Measurements from ENCODE around the gene SCNN1B.
"Not testable (repeated sequence)": the region's sequence is repeated elsewhere in the genome, so short reads cannot be mapped to it uniquely, and the experiment has no call there.

The SCNN1B gene, protein sequence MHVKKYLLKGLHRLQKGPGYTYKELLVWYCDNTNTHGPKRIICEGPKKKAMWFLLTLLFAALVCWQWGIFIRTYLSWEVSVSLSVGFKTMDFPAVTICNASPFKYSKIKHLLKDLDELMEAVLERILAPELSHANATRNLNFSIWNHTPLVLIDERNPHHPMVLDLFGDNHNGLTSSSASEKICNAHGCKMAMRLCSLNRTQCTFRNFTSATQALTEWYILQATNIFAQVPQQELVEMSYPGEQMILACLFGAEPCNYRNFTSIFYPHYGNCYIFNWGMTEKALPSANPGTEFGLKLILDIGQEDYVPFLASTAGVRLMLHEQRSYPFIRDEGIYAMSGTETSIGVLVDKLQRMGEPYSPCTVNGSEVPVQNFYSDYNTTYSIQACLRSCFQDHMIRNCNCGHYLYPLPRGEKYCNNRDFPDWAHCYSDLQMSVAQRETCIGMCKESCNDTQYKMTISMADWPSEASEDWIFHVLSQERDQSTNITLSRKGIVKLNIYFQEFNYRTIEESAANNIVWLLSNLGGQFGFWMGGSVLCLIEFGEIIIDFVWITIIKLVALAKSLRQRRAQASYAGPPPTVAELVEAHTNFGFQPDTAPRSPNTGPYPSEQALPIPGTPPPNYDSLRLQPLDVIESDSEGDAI
- long read RNA-seq, donor 1, partial matches to known transcripts = 0 of 1 reads
- long read RNA-seq, donor 1, other reads (novel, unspliced or antisense) = 0 of 1 reads
- long read RNA-seq, donor 2 = 0 reads
- long read RNA-seq, donor 3, partial matches to known transcripts = 0 of 2 reads
- long read RNA-seq, donor 3, other reads (novel, unspliced or antisense) = 0 of 2 reads
- long read RNA-seq, donor 4, partial matches to known transcripts = 0 of 3 reads
- long read RNA-seq, donor 4, other reads (novel, unspliced or antisense) = 0 of 3 reads
- long read RNA-seq, donor 5, partial matches to known transcripts = 0 of 1 reads
- long read RNA-seq, donor 5, other reads (novel, unspliced or antisense) = 0 of 1 reads
- long read RNA-seq, donor 6, partial matches to known transcripts = 0 of 1 reads
- long read RNA-seq, donor 6, other reads (novel, unspliced or antisense) = 0 of 1 reads
- long read RNA-seq, donor 7 = 0 reads
- long read RNA-seq, donor 8, partial matches to known transcripts = 0 of 3 reads
- long read RNA-seq, donor 8, other reads (novel, unspliced or antisense) = 0 of 3 reads

GRCh38 chr16:23302045-23302956, at the start of gene SCNN1B:
SCNN1B (plus strand) TSS chr16:23302302; CDS start chr16:23348600, 46,298 bp downstream.
- peak; percentile 52 for DNase-seq

DNA sequence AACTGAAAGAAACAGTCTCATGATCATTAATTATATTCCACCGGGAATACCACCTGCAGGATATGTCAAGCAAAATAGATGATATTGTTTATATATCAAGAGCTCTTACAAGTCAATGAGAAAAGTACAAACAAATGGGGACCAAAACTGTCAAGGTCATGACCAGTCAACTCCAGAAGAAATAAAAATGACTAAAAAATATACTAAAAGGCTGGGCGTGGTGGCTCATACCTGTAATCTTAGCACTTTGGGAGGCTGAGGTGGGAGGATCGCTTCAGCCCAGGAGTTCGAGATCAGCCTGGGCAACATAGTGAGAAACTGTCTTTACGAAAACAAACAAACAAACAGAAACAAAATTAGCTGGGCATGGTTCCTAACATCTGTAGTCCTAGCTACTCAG, 49.8 kb upstream of the SCNN1B start:
- no peak for DNase-seq

DNA sequence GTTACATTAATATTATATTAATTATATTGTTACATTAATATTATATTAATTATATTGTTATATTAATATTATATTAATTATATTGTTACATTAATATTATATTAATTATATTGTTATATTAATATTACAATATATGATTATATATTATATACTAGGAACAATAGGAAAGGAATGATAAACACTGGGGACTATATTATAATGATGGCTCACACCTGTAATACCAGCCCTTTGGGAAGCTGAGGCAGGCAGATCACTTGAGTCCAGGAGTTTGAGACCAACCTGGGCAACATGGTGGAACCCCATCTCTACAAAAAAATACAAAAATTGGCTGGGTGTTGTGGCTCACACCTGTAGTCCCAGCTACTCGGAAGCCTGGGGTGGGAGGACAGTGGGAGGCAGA, 48.5 kb upstream of the SCNN1B start:
- DNase-seq = not testable (repeated sequence)

DNA sequence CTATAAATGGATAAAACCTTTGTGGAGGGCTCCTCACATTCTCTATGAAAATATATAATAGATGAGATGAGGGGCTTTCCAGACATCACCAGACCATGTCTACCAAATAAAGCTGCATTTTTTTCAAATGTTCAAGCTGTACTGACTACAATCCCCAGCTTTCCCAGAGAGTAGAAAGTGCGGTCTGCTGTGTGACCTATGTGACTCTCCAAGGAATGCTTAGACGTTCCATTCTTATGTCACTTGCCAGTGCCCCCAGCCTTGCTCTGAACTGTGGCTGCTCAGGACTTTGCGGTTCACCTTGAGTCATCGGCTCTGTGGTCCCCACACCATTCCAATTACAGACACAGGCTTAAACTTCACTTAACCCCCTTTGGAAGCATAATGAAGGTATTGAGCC, 47.8 kb upstream of the SCNN1B start:
- no peak for DNase-seq

GRCh38 chr16:23255000-23255399, 47.1 kb upstream of the SCNN1B start:
- no peak for DNase-seq

DNA sequence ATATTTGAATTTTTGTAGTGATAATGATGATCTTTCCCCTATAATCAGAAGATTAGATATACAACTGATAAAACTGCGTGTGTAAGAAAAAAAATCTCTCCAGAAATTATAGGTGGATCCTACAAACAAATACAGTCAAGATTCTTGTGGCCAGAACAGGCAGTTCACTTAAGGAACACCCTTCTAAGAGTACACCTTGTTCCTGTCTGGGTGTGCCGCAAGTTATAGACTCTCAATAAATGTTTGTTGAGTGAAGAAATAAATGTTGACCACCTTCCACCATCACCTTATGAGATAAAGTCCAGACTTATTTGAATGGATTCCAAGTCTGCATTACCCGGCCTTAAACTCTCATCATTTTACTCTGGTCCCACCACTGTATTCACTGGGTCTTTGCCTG, 45.7 kb upstream of the SCNN1B start:
- no peak for DNase-seq

- DNase-seq = no peak
Observed at GRCh38 chr16:23257682-23258081, 44.4 kb upstream of the SCNN1B start.

DNA sequence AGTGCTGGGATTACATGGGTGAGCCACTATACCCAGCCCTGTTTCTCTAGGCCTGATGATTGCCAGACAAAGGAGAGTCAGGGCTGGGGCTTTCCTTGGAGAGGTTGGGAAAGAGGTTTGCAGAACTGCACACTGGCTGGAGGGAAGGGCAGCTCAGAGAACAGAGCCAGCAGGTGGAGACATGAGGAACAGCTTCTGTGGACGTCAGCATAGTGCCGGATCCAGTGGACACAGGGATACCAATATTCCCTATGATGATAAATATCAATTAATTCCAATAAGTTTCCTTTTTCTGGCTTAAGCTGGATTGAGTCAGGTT, 43.2 kb upstream of the SCNN1B start:
- no peak for DNase-seq

DNA sequence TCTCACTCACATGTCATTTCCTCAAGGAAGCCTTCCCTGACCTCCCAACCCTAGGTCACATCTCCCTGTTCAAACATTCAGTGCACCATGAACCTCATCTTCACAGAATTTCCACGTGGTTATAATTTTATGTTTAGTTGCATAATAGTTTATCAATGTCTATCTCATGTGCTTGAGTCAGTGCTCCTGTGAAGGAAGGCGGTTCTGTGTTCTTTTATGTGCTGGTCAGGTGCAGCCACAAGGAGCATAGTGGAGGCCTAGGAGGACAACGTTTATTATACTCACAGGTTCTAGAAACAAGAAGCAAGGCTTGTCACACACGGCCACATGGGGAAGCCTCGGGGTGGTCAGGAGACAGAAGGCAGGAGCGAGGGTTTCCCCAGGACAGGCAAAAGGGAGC, 34.5 kb upstream of the SCNN1B start:
- no peak for DNase-seq

- DNase-seq = no peak
Observed at GRCh38 chr16:23268561-23268960, 33.5 kb upstream of the SCNN1B start.

DNA sequence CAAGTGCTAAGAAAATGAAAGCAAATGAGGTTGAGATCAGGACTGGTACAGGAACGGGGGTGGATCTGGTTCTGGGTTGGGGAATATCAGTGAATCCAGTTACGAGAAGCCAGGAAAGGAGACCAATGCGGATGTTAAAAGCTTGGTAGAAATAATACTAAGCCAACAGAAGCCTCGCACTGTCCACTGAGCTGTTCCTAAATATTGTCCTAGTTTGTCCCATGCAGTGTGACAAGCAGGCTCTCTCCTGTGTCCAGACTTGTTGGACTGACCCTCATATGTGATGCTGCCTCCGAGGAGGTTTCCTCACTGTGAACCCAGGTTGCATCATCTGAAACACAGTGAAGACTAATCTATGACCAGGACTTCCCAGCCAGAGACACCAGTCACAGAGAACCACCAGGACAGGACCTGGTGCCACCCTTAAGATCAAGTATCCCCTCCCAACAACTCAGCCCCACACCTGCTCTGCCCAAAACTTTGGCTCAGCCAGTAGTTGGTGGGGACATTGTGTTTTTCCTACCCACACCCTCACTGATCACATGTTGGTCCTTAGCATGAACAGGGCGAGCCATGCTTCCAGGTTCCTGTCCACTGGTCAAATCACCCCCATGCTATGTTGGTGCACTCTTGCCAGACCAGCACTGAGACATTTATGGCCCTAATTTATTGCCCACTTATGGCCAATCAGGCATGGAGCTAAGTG, 32.7 kb upstream of the SCNN1B start:
- DNase-seq = no peak

DNA sequence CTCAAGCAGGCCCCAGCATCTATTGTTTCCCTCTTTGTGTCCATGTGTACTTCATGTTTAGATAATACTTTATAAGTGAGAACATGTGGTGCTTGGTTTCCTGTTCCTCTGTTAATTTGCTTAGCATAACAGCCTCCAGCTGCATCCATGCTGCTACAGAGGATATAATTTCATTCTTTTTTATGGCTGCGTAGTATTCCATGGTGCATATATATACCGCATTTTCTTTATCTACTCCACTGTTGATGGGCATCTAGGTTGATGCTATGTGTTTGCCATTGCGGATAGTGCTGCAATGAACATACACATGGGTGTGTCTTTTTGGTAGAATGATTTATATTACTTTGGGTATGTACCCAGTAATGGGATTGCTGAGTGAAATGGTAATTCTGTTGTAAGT, 31.4 kb upstream of the SCNN1B start:
- DNase-seq = no peak

DNA sequence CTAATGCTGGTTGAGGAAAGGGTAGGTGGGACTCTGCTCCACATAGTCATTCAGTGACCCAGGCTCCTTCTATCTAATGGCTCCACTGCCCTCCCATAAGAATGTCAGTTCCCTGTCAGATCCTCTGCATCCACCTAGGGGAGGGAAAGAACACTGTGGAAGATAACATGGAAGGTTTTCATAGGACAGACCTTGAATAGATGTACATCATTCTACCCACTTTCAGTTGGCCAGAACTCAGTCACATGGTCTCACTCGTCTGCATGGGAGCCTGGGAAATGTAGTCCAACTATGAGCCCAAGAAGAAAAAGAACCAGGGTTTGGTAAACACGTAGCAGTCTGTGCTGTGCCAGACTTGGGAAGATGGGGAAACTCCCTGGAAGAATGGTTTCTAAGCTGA, 27.1 kb upstream of the SCNN1B start:
- DNase-seq = no peak

GRCh38 chr16:23276821-23277220, 25.3 kb upstream of the SCNN1B start:
- DNase-seq = no peak

GRCh38 chr16:23278031-23278430, 24.1 kb upstream of the SCNN1B start:
- DNase-seq = no peak

- peak; percentile 30 for DNase-seq
Observed at GRCh38 chr16:23279721-23280153, 22.4 kb upstream of the SCNN1B start.

GRCh38 chr16:23280483-23280967, 21.6 kb upstream of the SCNN1B start:
- DNase-seq = no peak

DNA sequence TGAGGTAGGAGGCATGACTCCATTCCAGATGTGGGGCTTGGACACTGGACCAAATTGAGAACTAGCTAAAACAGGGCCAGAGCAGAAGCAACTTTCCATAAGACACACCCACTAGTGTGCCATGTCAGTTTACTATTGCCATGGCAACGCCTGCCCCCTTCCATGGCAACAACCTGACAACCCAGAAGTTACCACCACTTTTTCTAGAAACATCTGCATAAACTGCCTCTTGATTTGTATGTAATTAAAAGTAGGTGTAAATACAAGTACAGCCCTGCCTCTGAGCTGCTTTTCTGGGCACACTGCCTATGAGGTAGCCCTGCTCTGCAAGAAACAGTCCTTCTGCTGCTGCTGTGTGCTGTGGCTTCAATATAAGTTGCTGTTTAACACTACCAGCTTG, 19.5 kb upstream of the SCNN1B start:
- DNase-seq = no peak

DNA sequence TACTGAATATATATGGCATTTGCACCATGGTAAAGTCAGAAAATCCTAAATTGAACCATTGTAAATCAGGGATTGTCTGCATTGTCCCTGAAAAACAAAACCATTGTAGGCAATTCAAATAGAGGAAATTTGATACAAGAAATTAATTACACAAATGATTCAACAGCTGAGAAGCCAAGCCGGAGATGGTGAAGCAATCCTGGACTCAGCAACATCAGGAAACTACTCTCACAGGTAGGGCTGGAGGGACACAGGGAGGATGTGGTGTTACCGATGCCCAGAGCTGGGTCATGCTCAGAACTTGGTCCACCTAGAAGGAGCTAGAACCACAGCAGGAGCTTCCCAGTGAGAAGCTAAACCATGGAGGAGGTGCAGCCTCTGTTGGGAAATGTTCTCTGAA, 18.5 kb upstream of the SCNN1B start:
- DNase-seq = no peak

DNA sequence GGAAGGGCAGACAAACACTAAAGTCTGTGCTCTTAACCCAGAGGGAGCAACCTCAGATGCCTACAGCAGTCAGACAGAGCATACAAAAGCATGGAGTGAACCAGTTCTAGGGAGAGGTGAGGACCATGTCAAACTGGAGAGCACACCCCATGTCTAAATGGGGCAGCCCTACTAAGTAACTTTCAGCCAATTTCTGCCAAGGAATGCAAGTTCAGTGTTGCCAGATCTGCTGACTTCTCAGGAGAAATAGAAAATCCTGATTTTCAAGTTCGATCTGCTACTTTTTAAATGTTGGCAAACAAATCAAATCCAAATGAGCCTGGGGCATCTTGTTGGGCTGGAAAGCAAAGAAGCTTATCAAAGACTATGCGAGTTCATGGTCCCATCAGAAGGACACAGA, 17.5 kb upstream of the SCNN1B start:
- no peak for DNase-seq

DNA sequence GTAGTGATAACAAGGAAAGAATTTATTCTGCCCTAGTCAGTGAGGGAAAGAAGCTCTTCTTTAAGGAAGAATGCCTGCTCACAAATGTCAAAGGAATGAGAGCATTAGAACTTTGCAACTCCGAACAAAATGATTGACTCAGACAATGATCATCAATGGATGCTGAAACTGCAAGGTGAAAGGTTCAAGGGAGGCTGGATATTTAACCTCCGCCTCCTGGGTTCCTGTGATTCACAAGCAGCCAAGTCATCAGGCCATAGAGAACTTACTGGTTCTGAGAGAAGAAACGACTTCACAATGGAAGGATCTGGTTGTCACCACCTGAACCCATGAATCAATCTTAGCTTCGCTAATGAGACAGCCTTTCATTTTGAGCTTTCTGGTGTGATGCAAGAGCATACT, 16.0 kb upstream of the SCNN1B start:
- DNase-seq = no peak

Data from right kidney (tissue), 9 donors.